ENCODE results near the gene MIS18BP1. TPM values are rescaled to one million over a fixed set of nuclear protein-coding genes. Genes with fewer than 3 reads are reported as not detected.

MIS18BP1 gene
- total and polyA plus RNA-seq, 2 experiments from 2014 or later: 109 to 216 TPM

DNA sequence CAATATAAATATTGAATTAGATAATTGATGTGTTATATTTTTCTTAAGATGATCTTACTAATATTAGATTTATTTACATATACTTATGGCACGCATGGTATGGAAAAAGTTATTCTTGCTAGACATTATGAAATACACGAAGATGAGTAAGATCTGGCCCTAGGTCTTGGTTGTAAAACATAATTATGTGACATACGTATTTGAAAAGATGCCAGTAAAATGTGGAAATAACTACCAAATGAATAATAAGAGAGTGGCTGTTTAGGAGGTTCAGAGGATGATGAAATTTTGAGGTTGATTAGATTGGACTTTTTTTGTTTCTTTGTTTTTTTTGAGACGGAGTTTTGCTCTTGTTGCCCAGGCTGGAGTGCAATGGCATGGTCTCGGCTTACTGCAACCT lies 75.9 kb downstream of the MIS18BP1 start:
- H3K4me1 Mint-ChIP-seq: peaks cover 7% of the 10 kb centered on the region
- peaks cover 13% of the 10 kb centered on the region for H3K4me1 ChIP-seq (ENCODE audit: insufficient read depth)
- ATAC-seq: no peak

More for the DNA sequence above, 75.9 kb downstream of the MIS18BP1 start:
- H3K27me3 ChIP-seq (ENCODE audit: insufficient read depth): no peaks in the 10 kb centered on the region
- no peaks in the 10 kb centered on the region; the same call in 1 of the 2 replicates for H3K36me3 ChIP-seq (ENCODE audit: insufficient read depth)
- no peak overlapping the region for H3K4me2 ChIP-seq
- H3K27ac ChIP-seq (ENCODE audit: low read depth): no peak overlapping the region
- no peak overlapping the region for H3K4me3 Mint-ChIP-seq
- H3K36me3 Mint-ChIP-seq (ENCODE audit: low read depth): no peaks in the 10 kb centered on the region
- no peaks in the 10 kb centered on the region for H3K79me2 ChIP-seq (replicated peaks; ENCODE audit: insufficient read depth)
- TF ChIP-seq EZH2phosphoT487 (IDR thresholded peaks at IDR 0.05; ENCODE audit: unreplicated experiment): no peak
- no peak for TF ChIP-seq STAT1 (IDR thresholded peaks at IDR 0.05; ENCODE audit: unreplicated experiment)
- TF ChIP-seq, protein P1, sequence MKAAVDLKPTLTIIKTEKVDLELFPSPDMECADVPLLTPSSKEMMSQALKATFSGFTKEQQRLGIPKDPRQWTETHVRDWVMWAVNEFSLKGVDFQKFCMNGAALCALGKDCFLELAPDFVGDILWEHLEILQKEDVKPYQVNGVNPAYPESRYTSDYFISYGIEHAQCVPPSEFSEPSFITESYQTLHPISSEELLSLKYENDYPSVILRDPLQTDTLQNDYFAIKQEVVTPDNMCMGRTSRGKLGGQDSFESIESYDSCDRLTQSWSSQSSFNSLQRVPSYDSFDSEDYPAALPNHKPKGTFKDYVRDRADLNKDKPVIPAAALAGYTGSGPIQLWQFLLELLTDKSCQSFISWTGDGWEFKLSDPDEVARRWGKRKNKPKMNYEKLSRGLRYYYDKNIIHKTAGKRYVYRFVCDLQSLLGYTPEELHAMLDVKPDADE (IDR thresholded peaks at IDR 0.05): no peak
- TF ChIP-seq CREB1 (CRISPR knock-in tag; IDR thresholded peaks at IDR 0.05; ENCODE audit: low read depth): no peak
- no peak for TF ChIP-seq POLR2AphosphoS5 (IDR thresholded peaks at IDR 0.05; ENCODE audit: low read depth)
- no peak for TF ChIP-seq NANOG (IDR thresholded peaks at IDR 0.05; ENCODE audit: borderline replicate concordance)
- TF ChIP-seq, protein P2, sequence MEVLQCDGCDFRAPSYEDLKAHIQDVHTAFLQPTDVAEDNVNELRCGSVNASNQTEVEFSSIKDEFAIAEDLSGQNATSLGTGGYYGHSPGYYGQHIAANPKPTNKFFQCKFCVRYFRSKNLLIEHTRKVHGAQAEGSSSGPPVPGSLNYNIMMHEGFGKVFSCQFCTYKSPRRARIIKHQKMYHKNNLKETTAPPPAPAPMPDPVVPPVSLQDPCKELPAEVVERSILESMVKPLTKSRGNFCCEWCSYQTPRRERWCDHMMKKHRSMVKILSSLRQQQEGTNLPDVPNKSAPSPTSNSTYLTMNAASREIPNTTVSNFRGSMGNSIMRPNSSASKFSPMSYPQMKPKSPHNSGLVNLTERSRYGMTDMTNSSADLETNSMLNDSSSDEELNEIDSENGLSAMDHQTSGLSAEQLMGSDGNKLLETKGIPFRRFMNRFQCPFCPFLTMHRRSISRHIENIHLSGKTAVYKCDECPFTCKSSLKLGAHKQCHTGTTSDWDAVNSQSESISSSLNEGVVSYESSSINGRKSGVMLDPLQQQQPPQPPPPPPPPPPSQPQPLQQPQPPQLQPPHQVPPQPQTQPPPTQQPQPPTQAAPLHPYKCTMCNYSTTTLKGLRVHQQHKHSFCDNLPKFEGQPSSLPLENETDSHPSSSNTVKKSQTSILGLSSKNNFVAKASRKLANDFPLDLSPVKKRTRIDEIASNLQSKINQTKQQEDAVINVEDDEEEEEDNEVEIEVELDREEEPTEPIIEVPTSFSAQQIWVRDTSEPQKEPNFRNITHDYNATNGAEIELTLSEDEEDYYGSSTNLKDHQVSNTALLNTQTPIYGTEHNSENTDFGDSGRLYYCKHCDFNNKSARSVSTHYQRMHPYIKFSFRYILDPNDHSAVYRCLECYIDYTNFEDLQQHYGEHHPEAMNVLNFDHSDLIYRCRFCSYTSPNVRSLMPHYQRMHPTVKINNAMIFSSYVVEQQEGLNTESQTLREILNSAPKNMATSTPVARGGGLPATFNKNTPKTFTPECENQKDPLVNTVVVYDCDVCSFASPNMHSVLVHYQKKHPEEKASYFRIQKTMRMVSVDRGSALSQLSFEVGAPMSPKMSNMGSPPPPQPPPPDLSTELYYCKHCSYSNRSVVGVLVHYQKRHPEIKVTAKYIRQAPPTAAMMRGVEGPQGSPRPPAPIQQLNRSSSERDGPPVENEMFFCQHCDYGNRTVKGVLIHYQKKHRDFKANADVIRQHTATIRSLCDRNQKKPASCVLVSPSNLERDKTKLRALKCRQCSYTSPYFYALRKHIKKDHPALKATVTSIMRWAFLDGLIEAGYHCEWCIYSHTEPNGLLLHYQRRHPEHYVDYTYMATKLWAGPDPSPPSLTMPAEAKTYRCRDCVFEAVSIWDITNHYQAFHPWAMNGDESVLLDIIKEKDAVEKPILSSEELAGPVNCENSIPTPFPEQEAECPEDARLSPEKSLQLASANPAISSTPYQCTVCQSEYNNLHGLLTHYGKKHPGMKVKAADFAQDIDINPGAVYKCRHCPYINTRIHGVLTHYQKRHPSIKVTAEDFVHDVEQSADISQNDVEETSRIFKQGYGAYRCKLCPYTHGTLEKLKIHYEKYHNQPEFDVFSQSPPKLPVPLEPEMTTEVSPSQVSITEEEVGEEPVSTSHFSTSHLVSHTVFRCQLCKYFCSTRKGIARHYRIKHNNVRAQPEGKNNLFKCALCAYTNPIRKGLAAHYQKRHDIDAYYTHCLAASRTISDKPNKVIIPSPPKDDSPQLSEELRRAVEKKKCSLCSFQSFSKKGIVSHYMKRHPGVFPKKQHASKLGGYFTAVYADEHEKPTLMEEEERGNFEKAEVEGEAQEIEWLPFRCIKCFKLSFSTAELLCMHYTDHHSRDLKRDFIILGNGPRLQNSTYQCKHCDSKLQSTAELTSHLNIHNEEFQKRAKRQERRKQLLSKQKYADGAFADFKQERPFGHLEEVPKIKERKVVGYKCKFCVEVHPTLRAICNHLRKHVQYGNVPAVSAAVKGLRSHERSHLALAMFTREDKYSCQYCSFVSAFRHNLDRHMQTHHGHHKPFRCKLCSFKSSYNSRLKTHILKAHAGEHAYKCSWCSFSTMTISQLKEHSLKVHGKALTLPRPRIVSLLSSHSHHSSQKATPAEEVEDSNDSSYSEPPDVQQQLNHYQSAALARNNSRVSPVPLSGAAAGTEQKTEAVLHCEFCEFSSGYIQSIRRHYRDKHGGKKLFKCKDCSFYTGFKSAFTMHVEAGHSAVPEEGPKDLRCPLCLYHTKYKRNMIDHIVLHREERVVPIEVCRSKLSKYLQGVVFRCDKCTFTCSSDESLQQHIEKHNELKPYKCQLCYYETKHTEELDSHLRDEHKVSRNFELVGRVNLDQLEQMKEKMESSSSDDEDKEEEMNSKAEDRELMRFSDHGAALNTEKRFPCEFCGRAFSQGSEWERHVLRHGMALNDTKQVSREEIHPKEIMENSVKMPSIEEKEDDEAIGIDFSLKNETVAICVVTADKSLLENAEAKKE (CRISPR knock-in tag; IDR thresholded peaks at IDR 0.05): no peak
- TF ChIP-seq, protein P3, sequence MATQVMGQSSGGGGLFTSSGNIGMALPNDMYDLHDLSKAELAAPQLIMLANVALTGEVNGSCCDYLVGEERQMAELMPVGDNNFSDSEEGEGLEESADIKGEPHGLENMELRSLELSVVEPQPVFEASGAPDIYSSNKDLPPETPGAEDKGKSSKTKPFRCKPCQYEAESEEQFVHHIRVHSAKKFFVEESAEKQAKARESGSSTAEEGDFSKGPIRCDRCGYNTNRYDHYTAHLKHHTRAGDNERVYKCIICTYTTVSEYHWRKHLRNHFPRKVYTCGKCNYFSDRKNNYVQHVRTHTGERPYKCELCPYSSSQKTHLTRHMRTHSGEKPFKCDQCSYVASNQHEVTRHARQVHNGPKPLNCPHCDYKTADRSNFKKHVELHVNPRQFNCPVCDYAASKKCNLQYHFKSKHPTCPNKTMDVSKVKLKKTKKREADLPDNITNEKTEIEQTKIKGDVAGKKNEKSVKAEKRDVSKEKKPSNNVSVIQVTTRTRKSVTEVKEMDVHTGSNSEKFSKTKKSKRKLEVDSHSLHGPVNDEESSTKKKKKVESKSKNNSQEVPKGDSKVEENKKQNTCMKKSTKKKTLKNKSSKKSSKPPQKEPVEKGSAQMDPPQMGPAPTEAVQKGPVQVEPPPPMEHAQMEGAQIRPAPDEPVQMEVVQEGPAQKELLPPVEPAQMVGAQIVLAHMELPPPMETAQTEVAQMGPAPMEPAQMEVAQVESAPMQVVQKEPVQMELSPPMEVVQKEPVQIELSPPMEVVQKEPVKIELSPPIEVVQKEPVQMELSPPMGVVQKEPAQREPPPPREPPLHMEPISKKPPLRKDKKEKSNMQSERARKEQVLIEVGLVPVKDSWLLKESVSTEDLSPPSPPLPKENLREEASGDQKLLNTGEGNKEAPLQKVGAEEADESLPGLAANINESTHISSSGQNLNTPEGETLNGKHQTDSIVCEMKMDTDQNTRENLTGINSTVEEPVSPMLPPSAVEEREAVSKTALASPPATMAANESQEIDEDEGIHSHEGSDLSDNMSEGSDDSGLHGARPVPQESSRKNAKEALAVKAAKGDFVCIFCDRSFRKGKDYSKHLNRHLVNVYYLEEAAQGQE (IDR thresholded peaks at IDR 0.05; ENCODE audit: unreplicated experiment): no peak
- no peak for TF ChIP-seq ZNF331 (CRISPR knock-in tag; IDR thresholded peaks at IDR 0.05; ENCODE audit: low read depth)
- no peak for TF ChIP-seq JUNB (IDR thresholded peaks at IDR 0.05; ENCODE audit: unreplicated experiment)
- TF ChIP-seq ZNF114 (CRISPR knock-in tag; IDR thresholded peaks at IDR 0.05): no peak
- TF ChIP-seq EZH2 (IDR thresholded peaks at IDR 0.05; ENCODE audit: low read depth, unreplicated experiment): no peak
- TF ChIP-seq, protein P4, sequence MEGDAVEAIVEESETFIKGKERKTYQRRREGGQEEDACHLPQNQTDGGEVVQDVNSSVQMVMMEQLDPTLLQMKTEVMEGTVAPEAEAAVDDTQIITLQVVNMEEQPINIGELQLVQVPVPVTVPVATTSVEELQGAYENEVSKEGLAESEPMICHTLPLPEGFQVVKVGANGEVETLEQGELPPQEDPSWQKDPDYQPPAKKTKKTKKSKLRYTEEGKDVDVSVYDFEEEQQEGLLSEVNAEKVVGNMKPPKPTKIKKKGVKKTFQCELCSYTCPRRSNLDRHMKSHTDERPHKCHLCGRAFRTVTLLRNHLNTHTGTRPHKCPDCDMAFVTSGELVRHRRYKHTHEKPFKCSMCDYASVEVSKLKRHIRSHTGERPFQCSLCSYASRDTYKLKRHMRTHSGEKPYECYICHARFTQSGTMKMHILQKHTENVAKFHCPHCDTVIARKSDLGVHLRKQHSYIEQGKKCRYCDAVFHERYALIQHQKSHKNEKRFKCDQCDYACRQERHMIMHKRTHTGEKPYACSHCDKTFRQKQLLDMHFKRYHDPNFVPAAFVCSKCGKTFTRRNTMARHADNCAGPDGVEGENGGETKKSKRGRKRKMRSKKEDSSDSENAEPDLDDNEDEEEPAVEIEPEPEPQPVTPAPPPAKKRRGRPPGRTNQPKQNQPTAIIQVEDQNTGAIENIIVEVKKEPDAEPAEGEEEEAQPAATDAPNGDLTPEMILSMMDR (conservative IDR thresholded peaks at IDR 0.05; ENCODE audit: low read depth in 2 of 2): no peak
- H2AFZ ChIP-seq: no peak overlapping the region
- no peak for DNase-seq (ENCODE audit: low spot score)
- H3K27ac Mint-ChIP-seq: no peak overlapping the region
- H4K20me1 ChIP-seq (replicated peaks; ENCODE audit: insufficient read depth): no peaks in the 10 kb centered on the region
- no peaks in the 10 kb centered on the region for H3K9me2 ChIP-seq (ENCODE audit: insufficient read depth)
- H3K27me3 Mint-ChIP-seq (ENCODE audit: insufficient read depth, low read depth, poor library complexity): no peaks in the 10 kb centered on the region
- H3K9me3 Mint-ChIP-seq: no peaks in the 10 kb centered on the region
- no peak overlapping the region for H3K4me3 ChIP-seq
- no peaks in the 10 kb centered on the region for H3F3A ChIP-seq (replicated peaks; ENCODE audit: low read depth)

Measured in GM23338 (cell line).